HT-29 (cell line): ENCODE results near the gene ZNF423. TPM values are rescaled to one million over a fixed set of nuclear protein-coding genes. Genes with fewer than 3 reads are reported as not detected.
"Not testable (repeated sequence)": the region's sequence is repeated elsewhere in the genome, so short reads cannot be mapped to it uniquely, and the experiment has no call there.

ENCODE experiments used
- DNase-seq: peaks from one replicate; pipeline ENCODE4 v3.0.0-alpha.2; 2015; ENCODE audit warnings: low spot score
- total RNA-seq: library from RNA; depleted of rRNA; stranded (reverse); fragments of >200 nt; shearing (Covaris generic); gene quantifications from 2 replicates; pipeline ENCODE4 v1.2.3, GENCODE V29; 2014

ZNF423 gene
- total RNA-seq, 1 experiment from 2014 or later, result not detected

GRCh38 chr16:49698453-49698815, 157.5 kb downstream of the ZNF423 start:
- DNase-seq, result no peak

DNA sequence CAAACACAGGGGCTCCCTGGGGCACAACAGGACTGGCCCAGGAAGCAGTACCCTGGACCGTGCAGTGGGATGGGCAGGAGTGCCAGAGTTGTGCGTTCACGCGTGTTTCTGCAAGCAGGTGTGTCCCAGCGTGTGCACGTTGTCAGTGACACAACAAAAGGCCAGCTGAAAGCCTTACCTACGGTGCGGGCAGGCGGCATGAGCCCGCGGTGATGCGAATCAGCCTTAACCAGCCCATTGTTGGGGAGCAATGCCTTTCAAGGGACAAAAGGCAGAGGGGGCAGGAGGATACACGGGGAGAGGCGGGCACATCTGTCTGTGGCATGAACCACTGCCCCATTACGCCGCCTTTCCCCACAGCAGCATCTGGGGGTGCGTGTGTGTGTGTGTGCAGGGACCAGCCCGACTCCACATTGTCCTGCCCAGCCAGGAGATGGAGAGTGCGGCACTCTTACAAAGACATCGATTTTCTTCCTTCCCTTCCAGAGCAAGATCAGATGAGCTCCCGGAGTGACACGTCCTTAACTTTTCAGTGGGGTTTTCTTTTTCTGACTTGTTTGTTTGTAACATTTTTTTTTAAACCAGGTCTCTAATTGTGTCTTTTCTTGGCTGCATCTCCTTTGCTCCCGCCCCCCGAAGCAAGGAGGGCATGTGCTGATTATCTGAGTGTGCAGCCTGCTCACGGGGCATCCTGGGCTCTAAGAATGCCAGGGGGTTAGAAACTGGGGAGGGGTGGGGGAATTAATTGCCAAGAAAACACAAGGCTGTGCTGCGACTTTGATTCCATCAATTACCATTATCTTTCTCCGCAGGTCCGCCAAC, 158.1 kb downstream of the ZNF423 start:
- DNase-seq, result no peak

GRCh38 chr16:49696414-49697101, 159.4 kb downstream of the ZNF423 start:
- no peak for DNase-seq

DNA sequence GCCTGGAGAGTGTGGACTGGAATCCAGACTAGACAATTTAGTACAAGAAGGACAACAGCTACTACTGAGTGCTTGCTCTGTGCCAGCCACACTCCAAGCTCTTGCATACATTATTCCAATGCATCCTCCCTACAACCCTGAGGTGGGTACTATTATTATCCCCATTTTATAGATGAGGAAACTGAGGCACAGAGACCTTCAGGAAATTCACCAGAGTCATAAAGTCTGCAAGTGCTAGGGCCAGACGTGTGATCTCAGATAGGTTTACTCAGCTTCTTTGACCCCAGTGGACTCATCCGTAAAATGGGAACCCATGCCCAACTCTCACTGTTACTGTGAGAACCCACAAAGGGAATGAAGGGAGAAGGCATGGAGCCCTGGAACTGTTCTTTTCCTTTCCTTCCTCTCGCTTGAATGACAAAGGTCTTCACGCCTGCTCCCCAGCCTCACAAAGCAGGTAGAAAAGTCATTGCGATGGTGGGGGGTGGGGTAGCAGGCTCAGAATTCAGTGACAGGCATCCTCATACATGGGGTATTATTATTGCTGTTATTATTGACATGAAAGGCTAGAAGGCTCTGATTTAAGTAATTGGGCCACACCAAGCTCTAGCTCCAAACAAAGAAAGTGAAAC, 160.0 kb downstream of the ZNF423 start:
- DNase-seq, result no peak

- DNase-seq, result no peak
Observed at GRCh38 chr16:49693445-49693844, 162.5 kb downstream of the ZNF423 start.

DNA sequence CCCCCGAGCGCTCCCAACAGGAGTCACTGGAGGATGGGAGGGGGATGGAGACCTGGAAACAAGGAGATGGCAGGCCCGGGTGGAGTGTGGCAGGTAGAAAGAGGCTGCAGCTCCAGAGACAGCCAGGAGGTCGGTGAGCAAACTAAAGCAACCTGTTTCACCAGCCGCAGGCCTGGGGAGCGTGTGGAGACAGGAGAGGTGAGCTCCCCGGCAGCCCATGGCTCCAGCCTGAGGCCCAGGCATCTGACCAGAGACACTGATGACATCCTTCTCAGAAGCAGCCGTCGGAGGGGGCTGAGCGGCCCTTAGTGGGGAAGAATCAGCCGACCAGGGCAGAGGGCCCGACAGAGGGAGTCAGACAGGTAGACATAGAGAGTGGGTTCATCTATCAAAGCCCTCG, 165.1 kb downstream of the ZNF423 start:
- DNase-seq, result no peak

- DNase-seq, result no peak
Observed at GRCh38 chr16:49688036-49688697, 167.7 kb downstream of the ZNF423 start.

GRCh38 chr16:49687476-49688002, 168.4 kb downstream of the ZNF423 start:
- DNase-seq, result no peak

DNA sequence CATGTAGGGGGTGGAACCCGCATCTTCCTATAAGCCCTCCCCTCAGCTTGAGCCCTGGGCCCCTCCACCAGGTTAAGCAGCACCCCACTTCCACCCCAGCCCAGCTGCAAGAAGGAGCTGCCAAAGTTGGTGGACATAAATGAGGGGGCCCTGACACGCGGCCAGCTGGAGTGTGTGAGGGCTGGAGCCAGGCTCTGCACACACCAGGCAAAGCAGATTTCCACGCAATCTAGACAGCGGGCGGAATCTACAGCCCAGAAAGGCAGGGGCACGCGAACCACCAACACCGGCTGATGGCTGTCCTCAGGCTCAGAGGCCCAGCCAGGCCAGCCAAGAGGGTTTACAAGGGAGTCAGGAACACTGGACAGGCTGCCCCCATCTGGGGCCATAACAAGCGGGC, 171.2 kb downstream of the ZNF423 start:
- DNase-seq, result no peak

- DNase-seq, result no peak
Observed at GRCh38 chr16:49682577-49683165, 173.2 kb downstream of the ZNF423 start.

GRCh38 chr16:49681217-49681883, 174.6 kb downstream of the ZNF423 start:
- no peak for DNase-seq

DNA sequence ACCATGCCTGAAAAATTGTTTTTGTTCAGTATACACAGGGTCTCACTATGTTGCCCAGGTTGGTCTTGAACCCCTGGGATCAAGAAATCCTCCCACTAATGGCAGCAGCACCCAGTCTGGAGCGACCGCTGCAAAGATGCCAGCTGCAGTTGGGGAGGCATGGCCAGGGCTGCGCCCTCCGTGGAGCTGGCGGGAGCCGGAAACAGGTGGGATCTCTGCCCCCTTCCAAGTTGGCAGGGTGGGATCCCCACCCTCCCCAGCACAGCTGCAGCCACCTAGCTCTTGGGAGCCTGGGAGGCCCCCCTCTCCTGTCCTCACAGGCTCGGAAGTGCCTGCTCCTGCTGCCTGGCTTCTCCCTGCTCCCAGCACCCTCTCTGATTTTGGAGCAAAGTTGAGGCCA, 176.8 kb downstream of the ZNF423 start:
- DNase-seq, result no peak

GRCh38 chr16:49677661-49678060, 178.3 kb downstream of the ZNF423 start:
- DNase-seq, result not testable (repeated sequence)

- DNase-seq, result no peak
Observed at GRCh38 chr16:49675413-49675812, 180.5 kb downstream of the ZNF423 start.

- DNase-seq, result no peak
Observed at GRCh38 chr16:49674990-49675389, 180.9 kb downstream of the ZNF423 start.

DNA sequence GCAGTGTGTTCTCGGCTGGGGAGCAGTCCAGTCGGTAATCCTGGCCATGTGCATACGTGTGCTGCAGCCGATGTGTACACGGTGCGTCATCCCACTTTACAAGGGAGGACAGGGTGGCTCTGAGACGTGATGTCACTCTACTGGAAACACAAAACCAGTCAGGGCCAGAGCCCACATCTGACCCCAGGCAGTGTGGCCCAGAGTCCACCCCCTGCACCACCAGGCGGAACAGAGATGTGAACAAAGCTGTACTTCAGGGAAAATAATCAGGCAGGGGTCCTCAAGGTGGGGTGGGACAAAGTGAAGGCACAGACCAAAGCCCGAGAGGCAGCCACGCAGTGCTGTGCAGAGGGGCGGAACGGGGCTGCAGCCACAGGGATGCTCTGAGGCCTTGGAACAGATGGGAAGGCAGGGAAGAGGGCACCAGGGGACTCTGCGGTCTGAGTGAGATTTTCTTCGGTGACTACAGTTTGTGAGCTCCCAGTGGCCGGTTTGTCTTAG, 181.5 kb downstream of the ZNF423 start:
- DNase-seq, result no peak

GRCh38 chr16:49673442-49673841, 182.5 kb downstream of the ZNF423 start:
- DNase-seq, result no peak

- DNase-seq, result no peak
Observed at GRCh38 chr16:49672753-49673152, 183.2 kb downstream of the ZNF423 start.

DNA sequence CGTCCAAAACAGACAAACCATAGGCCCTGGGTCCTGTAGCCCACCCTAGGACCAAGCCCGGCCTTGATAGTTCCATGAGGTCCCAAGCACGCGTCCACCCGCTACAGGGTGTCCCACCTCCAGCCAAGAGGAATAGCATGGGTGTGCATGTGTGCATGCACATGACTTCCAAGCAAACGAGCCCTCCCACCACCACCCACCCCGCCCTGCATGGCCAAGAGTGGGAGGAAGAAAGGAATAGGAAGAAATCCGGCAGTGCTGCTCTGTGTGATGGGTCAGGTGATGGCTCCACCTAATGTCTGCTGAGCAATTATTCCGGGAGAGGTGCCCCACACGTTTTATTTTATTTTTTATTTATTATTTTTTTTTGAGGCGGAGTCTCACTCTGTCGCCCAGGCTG, 184.6 kb downstream of the ZNF423 start:
- DNase-seq, result no peak

DNA sequence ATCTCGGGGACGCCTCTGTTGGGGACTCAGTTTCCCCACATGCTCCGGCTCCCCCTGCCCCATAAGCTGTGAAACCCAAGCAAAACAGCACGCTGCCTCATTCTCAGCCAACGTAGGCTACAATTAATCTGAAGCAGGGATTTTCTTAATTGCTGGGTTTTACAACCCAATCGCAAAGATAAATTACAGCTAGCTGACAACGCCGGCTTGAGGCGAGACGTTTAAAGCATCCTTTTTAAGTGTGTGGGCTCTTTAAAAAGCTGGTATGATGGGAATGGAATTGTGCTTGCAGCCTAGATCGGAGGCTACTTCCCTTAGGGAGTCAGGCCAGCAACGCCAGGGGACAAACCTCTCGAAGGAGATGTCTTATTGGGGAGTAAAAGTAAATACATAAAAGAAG, 185.3 kb downstream of the ZNF423 start:
- no peak for DNase-seq
